GM12865 (cell line): ENCODE measurements around the gene ALDOC.

Source experiments
- DNase-seq: peaks from one replicate; pipeline ENCODE4 v3.0.0; 2010; ENCODE audit warnings: low read depth
- H3K4me3 ChIP-seq: 2 replicates; pipeline ENCODE4 v1.5.1; 2011; ENCODE audit warnings: mild to moderate bottlenecking, low read depth, low read length, control low read depth
- TF ChIP-seq, protein P1 (sequence below): IDR thresholded peaks from 2 replicates; pipeline ENCODE4 v1.5.1; 2011; ENCODE audit warnings: low read length, control low read depth, low read depth, inconsistent platforms; ENCODE audit not compliant: insufficient read depth; ENCODE audit errors: missing control alignments

The ALDOC gene

DNA sequence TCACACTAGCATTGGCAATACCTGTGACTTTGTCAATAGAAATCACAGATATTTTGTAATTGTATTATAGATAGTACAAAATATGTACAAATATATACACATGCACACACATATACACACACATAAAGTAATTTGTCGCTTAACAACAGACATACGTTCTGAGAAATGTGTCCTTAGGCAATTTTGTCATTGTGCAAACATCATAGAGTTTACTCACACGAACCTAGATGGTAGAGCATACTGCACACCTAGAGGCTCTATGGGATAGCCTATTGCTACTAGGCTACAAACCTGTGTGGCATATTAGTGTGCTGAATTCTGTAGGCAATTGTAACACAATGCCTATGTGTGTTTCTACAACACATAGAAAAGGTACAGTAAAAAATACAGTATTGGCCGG, 35.3 kb downstream of the ALDOC start:
- no peak for DNase-seq
- TF ChIP-seq, protein P1, sequence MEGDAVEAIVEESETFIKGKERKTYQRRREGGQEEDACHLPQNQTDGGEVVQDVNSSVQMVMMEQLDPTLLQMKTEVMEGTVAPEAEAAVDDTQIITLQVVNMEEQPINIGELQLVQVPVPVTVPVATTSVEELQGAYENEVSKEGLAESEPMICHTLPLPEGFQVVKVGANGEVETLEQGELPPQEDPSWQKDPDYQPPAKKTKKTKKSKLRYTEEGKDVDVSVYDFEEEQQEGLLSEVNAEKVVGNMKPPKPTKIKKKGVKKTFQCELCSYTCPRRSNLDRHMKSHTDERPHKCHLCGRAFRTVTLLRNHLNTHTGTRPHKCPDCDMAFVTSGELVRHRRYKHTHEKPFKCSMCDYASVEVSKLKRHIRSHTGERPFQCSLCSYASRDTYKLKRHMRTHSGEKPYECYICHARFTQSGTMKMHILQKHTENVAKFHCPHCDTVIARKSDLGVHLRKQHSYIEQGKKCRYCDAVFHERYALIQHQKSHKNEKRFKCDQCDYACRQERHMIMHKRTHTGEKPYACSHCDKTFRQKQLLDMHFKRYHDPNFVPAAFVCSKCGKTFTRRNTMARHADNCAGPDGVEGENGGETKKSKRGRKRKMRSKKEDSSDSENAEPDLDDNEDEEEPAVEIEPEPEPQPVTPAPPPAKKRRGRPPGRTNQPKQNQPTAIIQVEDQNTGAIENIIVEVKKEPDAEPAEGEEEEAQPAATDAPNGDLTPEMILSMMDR, result no peak
- H3K4me3 ChIP-seq, result no peak overlapping the region

DNA sequence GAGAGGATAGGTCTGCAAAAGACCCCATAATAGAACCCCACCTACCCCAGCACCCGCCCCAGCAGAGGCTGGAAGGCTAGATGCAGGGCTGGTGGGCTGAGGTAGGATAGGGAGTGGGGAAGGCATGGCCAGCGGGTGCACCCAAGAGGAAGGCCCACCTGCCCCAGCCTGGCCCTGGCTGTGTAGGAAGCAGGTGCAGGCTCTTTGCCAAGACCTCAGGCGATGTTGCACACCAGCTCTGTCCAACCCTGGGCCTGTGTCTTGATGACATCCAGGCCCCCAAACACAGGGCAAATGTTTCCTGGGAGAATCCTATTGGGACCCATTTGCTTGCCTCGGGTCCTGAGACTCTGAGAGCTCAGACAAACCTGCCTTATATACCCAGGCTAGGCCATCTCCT, 36.5 kb downstream of the ALDOC start:
- TF ChIP-seq, protein P1, result no peak

DNA sequence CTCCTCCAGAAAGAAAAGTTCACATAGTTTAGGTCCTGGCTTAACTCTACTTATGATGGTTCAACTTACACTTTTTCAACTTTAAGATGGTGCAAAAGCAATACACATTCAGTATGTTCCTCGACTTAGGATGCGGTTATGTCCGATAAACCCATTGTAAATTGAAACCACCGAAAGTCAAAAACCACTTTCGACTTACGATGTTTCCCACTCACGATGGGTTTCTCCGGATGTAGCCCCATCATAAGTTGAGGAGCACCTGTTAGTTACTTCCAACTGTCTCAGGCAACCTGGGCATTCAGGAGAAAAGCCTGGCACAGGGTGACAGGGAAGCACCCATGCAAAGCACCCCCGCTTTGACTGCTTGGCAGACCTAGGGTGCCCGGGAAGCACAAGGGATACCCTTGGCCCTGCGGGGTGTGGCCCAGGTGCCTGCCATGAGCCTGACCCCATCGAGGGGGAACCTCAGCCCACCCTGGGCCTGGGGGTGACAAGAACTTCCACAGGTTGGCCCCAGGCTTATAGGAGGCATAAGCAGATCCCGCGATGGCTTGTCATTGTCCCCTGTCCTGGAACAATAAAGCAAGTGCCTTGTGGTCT, 38.3 kb downstream of the ALDOC start:
- TF ChIP-seq, protein P1, result no peak
- no peak overlapping the region for H3K4me3 ChIP-seq
- DNase-seq, result no peak

More for the DNA sequence above, 36.5 kb downstream of the ALDOC start:
- no peak for DNase-seq
- H3K4me3 ChIP-seq, result no peak overlapping the region

DNA sequence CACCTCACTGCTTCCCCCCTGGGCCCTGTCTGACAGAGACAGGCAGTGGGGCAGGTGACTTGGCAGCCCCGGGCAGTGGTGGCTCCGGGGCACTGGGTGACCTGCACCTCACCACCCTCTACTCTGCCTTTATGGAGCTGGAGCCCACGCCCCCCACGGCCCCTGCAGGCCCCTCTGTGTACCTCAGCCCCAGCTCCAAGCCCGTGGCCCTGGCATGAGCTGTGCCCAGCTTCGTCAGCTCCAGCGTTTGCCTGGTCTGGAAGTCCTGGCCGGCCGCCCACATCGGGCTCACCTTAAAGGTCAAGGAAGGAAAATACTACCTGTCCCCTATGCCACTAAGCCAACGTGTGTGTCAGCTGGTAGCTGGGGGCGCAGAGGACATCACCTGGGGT, 39.5 kb downstream of the ALDOC start:
- TF ChIP-seq, protein P1, result no peak
- no peak overlapping the region for H3K4me3 ChIP-seq
- DNase-seq, result no peak

DNA sequence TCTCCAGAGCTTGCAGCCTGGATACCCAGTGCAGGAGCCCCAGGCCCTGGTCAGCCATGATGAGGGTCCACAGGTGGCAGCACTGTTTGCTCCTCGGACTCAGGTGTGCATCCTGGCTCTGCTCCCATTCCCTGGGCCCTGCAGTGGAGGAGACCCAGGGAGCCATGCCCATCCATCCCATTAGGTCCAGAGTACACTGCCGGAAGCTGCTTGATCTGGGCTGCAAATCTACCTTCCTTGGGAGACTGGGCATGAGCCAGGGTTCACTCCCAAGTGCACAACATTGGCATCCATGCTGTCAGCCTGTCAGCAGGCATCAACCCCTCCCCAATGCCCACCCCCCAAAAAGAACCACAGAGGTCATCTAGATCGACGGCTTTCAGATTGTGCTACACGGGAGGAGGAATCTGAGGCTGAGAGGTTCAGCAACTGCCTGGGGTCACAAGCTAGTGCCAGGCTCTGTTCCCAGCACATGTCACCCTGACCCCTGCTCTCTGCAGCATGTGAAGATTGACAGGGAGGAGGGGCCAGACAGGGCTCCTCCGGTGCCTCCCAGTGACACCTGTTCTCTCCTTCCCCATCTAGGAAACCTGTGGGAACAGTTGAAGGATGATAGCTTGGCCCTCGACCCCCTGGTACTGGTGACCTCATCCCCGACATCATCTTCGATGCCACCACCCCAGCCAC, 40.0 kb downstream of the ALDOC start:
- H3K4me3 ChIP-seq, result no peak overlapping the region
- TF ChIP-seq, protein P1, result no peak
- no peak for DNase-seq

DNA sequence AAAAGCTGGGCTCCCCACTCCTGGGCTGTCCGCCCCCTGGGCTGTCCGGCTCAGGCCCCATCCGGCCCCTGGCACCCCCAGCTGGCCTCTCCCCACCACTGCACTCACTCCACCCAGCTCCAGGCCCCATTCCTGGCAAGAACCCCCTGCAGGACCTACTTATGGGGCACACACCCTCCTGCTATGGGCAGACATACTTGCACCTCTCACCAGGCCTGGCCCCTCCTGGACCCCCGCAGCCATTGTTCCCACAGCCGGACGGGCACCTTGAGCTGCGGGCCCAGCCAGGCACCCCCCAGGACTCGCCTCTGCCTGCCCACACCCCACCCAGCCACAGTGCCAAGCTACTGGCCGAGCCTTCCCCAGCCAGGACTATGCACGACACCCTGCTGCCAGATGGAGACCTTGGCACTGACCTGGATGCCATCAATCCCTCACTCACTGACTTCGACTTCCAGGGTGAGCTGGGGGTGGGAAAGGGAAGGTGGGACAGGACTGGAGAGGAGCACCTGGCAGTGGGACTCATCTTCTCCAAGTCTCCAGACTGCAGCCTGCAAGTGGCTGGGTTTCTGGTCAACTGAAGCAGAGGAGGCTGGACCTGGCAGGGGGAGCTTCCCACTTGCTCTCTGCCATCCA, 41.8 kb downstream of the ALDOC start:
- H3K4me3 ChIP-seq, result no peak overlapping the region
- TF ChIP-seq, protein P1, result no peak
- DNase-seq, result no peak
